Fibroblast of villous mesenchyme (primary cell): ENCODE data around the gene SLC1A5. TPM values are rescaled to one million over a fixed set of nuclear protein-coding genes. Genes with fewer than 3 reads are reported as not detected.

ENCODE experiments used
- DNase-seq: peaks from one replicate; pipeline ENCODE4 v3.0.0-alpha.2; 2010; ENCODE audit warnings: low read depth
- H3K4me3 ChIP-seq: 2 replicates; pipeline ENCODE4 v1.5.1; 2011; ENCODE audit warnings: low read depth, mild to moderate bottlenecking, low read length
- CTCF ChIP-seq: IDR thresholded peaks from 2 replicates; pipeline ENCODE4 v1.5.1; 2012; ENCODE audit warnings: low read depth, mild to moderate bottlenecking, low read length; ENCODE audit not compliant: insufficient read depth
- total RNA-seq: library from RNA; depleted of rRNA; stranded (reverse); fragments of >200 nt; gene quantifications from 2 replicates; pipeline ENCODE4 v1.2.3, GENCODE V29; 2012

SLC1A5 gene
- total RNA-seq, 1 donor = 196 TPM

DNA sequence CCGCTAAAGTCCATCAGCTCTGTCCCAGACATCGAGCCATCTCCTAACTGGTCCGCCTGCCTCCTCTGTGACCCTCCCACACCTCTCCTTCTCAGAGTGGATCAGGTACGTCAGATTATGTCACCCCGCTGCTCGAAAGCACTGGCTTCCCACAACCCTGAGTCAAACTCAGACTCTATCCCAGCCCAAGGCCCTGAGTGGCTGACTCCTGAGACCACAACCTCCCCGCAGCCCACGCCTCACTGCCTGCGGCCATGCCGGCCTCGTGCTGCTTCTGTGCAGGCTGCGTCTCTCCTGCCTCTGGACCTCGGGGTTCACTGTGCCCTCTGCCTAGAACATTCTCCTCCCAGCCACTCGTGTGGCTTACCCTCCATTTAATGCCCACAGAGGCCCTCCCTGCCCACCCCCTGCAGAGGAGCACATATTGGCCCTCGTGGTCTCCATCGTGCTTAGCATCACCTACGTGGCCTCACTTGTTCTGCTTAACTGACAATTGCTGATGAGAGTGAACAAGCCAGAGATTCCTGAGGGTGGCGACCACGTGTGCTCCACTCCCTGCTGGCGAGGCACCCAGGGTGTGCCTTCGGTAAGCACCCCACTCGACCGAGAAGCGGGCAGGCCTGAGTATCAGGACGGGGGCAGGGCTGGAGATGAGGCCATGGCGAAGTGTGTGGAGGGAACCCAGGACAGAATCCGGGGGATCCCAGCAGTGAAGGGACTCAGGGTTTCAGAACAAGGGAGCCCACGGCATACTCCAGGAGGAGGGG lies 56.0 kb downstream of the SLC1A5 start:
- no peak overlapping the region for H3K4me3 ChIP-seq
- DNase-seq = no peak

GRCh38 chr19:46731584-46731983 lies 56.8 kb downstream of the SLC1A5 start:
- no peak for TF ChIP-seq CTCF
- DNase-seq = no peak
- no peak overlapping the region for H3K4me3 ChIP-seq

More for the DNA sequence above, 56.0 kb downstream of the SLC1A5 start:
- TF ChIP-seq CTCF = no peak

GRCh38 chr19:46731007-46731501 lies 57.3 kb downstream of the SLC1A5 start:
- no peak for TF ChIP-seq CTCF
- DNase-seq = peak; percentile 78

DNA sequence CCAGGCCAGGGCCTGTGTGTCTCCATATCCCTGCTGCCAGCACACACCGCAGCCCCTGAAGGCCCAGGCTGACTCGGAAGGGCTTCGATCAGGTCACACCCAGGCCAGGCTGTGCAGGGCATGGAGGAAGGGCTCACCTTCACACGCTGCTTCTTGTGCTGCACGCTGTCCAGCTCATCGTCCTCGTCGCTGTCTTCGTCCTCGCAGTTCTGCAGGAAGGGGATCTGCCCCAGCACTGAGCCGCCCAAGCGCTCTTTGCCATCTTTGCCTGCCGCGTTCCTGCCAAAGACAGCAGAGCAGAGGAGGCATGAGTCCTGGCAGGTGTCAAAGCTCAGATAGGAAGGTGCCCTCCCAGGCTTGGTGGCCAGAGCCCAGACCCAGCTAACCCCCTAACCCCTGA lies 57.8 kb downstream of the SLC1A5 start:
- no peak for TF ChIP-seq CTCF
- DNase-seq = no peak
- H3K4me3 ChIP-seq = no peak overlapping the region

More at GRCh38 chr19:46731007-46731501, 57.3 kb downstream of the SLC1A5 start:
- no peak overlapping the region for H3K4me3 ChIP-seq

GRCh38 chr19:46730187-46730586 lies 58.2 kb downstream of the SLC1A5 start:
- no peak for DNase-seq
- no peak for TF ChIP-seq CTCF
- no peak overlapping the region for H3K4me3 ChIP-seq

- H3K4me3 ChIP-seq = no peak overlapping the region
- no peak for DNase-seq
- TF ChIP-seq CTCF = no peak
Measured at GRCh38 chr19:46729696-46730095, 58.7 kb downstream of the SLC1A5 start.
